HepG2 (cell line): ENCODE measurements around the gene EXOC6B.

Source experiments
- EZH2 ChIP-seq: conservative IDR thresholded peaks from 2 replicates; pipeline ENCODE4 v1.6.1; 2012; ENCODE audit warnings: mild to moderate bottlenecking, low read depth, low read length, moderate library complexity
- STAT5B ChIP-seq: sonication (generic); formaldehyde crosslinking; IDR thresholded peaks from 2 replicates; pipeline ENCODE4 v1.4.0; 2020; ENCODE audit warnings: missing genetic modification reagents
- ZNF251 ChIP-seq: sonication (generic); formaldehyde crosslinking; IDR thresholded peaks from 2 replicates; pipeline ENCODE4 v1.9.0; 2021; ENCODE audit warnings: mild to moderate bottlenecking, missing genetic modification reagents
- TF ChIP-seq, protein P1 (sequence below): sonication (generic); formaldehyde crosslinking; IDR thresholded peaks from 2 replicates; pipeline ENCODE4 v1.5.1; 2020; ENCODE audit warnings: missing genetic modification reagents, mild to moderate bottlenecking, borderline replicate concordance
- TF ChIP-seq, protein P2 (sequence below): sonication (generic); formaldehyde crosslinking; IDR thresholded peaks from 2 replicates; pipeline ENCODE4 v1.4.0; 2020; ENCODE audit warnings: missing genetic modification reagents
- TF ChIP-seq, protein P3 (sequence below): sonication (generic); formaldehyde crosslinking; IDR thresholded peaks from 2 replicates; pipeline ENCODE4 v1.5.0; 2020; ENCODE audit warnings: mild to moderate bottlenecking, missing genetic modification reagents, moderate library complexity
- TF ChIP-seq, protein P4 (sequence below): sonication (generic); formaldehyde crosslinking; IDR thresholded peaks from 2 replicates; pipeline ENCODE4 v1.8.0; 2022; ENCODE audit warnings: missing genetic modification reagents, low read depth, mild to moderate bottlenecking, borderline replicate concordance
- TF ChIP-seq, protein P5 (sequence below), 2 experiments: sonication (generic) in 1 of 2; formaldehyde crosslinking in 1 of 2; IDR thresholded peaks; 2 replicates each; pipeline versions ENCODE4 v1.4.0 to v1.6.1; 2018 to 2020; ENCODE audit warnings: missing genetic modification reagents in 2 of 2, borderline replicate concordance in 1 of 2, low read depth in 1 of 2, mild to moderate bottlenecking in 1 of 2, missing biosample characterization in 1 of 2

DNA sequence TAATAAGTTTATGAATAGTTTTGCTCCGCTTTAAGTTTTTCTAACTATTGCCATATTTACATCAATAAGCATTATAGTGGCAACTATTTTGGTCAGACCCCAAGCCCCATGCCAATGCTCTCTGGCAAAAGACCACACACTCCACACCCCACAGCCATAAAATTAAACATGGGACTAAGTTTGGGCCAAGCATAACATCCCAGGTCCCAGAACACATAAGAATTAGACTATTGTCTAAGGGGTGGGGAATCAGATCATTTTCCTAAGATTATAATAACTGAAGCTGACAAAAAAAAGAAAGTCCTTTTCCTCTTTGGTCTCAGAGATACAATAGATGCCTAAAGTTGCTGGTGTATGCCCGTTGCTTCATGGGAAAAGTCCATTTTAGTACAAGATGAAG is 46.3 kb downstream of the EXOC6B start:
- TF ChIP-seq, protein P1, sequence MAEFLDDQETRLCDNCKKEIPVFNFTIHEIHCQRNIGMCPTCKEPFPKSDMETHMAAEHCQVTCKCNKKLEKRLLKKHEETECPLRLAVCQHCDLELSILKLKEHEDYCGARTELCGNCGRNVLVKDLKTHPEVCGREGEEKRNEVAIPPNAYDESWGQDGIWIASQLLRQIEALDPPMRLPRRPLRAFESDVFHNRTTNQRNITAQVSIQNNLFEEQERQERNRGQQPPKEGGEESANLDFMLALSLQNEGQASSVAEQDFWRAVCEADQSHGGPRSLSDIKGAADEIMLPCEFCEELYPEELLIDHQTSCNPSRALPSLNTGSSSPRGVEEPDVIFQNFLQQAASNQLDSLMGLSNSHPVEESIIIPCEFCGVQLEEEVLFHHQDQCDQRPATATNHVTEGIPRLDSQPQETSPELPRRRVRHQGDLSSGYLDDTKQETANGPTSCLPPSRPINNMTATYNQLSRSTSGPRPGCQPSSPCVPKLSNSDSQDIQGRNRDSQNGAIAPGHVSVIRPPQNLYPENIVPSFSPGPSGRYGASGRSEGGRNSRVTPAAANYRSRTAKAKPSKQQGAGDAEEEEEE = no peak
- TF ChIP-seq ZNF251 (CRISPR knock-in tag) (no peak), EZH2 (no peak), STAT5B (CRISPR knock-in tag) (no peak)
- TF ChIP-seq, protein P2, sequence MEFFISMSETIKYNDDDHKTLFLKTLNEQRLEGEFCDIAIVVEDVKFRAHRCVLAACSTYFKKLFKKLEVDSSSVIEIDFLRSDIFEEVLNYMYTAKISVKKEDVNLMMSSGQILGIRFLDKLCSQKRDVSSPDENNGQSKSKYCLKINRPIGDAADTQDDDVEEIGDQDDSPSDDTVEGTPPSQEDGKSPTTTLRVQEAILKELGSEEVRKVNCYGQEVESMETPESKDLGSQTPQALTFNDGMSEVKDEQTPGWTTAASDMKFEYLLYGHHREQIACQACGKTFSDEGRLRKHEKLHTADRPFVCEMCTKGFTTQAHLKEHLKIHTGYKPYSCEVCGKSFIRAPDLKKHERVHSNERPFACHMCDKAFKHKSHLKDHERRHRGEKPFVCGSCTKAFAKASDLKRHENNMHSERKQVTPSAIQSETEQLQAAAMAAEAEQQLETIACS (CRISPR knock-in tag) = no peak
- TF ChIP-seq, protein P3, sequence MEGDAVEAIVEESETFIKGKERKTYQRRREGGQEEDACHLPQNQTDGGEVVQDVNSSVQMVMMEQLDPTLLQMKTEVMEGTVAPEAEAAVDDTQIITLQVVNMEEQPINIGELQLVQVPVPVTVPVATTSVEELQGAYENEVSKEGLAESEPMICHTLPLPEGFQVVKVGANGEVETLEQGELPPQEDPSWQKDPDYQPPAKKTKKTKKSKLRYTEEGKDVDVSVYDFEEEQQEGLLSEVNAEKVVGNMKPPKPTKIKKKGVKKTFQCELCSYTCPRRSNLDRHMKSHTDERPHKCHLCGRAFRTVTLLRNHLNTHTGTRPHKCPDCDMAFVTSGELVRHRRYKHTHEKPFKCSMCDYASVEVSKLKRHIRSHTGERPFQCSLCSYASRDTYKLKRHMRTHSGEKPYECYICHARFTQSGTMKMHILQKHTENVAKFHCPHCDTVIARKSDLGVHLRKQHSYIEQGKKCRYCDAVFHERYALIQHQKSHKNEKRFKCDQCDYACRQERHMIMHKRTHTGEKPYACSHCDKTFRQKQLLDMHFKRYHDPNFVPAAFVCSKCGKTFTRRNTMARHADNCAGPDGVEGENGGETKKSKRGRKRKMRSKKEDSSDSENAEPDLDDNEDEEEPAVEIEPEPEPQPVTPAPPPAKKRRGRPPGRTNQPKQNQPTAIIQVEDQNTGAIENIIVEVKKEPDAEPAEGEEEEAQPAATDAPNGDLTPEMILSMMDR (CRISPR knock-in tag) = no peak
- TF ChIP-seq, protein P4, sequence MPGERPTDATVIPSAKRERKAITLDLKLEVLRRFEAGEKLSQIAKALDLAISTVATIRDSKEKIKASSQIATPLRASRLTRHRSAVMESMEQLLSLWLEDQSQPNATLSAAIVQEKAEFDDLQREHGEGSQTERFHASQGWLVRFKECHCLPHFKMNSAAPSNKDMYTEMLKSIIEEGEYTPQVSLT (CRISPR knock-in tag) = no peak
- TF ChIP-seq, protein P5, sequence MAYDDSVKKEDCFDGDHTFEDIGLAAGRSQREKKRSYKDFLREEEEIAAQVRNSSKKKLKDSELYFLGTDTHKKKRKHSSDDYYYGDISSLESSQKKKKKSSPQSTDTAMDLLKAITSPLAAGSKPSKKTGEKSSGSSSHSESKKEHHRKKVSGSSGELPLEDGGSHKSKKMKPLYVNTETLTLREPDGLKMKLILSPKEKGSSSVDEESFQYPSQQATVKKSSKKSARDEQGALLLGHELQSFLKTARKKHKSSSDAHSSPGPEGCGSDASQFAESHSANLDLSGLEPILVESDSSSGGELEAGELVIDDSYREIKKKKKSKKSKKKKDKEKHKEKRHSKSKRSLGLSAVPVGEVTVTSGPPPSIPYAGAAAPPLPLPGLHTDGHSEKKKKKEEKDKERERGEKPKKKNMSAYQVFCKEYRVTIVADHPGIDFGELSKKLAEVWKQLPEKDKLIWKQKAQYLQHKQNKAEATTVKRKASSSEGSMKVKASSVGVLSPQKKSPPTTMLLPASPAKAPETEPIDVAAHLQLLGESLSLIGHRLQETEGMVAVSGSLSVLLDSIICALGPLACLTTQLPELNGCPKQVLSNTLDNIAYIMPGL (CRISPR knock-in tag; IDR thresholded peaks at IDR 0.05; ENCODE audit: borderline replicate concordance in 1 of 2, low read depth in 1 of 2) = no peak
